ENCODE measurements around the gene TOMM6. TPM values are rescaled to one million over a fixed set of nuclear protein-coding genes. Genes with fewer than 3 reads are reported as not detected.
A peak's percentile ranks its signal among the peaks of the same experiment; 100 is the strongest.

TOMM6 gene
- total and polyA plus RNA-seq, 4 donors, result 43.5 to 313 (median 204) TPM

DNA sequence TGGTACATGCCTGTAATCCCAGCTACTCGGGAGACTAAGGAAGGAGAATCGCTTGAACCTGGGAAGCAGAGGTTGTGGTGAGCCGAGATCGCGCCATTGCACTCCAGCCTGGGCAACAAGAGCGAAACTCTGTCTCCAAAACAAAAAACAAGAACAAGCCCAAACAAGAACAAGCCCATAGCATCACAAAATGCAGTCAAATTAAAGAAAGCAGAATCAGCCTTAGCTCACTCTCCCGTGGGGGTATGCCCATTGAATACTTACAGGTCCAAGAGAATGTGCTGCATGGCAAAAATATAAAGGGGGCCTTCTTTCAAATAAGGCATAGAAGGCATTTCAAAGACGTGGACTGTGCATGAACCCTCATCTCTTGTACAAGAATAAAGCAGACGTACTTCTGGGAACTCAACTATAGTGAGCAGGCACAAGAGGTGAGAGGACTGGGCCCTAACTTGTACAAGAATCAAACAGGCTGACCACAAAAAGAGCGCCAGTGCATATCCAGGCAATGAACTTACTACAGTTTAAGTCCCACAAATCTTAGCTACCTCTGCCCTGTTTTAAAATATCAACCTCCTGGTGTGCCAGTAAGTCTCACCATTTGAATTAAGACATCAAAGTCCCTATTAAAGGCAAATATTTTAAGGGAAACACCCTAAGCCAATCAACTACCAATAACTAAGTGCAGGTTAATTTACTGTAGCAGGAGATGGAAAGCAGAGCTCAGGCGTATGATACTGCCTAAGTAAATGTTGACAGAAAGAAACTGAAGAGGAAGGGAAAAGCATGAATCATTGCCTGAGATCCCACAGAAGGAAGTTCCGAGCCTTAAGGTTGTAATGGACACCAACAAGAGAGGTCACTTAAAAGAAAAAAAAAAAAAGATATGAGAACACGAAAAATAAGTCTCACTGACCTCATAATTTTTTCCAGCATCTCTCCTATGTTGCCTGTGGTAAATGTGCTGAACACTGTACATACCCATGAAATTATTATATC is 37.4 kb downstream of the TOMM6 start:
- TF ChIP-seq, protein P1, sequence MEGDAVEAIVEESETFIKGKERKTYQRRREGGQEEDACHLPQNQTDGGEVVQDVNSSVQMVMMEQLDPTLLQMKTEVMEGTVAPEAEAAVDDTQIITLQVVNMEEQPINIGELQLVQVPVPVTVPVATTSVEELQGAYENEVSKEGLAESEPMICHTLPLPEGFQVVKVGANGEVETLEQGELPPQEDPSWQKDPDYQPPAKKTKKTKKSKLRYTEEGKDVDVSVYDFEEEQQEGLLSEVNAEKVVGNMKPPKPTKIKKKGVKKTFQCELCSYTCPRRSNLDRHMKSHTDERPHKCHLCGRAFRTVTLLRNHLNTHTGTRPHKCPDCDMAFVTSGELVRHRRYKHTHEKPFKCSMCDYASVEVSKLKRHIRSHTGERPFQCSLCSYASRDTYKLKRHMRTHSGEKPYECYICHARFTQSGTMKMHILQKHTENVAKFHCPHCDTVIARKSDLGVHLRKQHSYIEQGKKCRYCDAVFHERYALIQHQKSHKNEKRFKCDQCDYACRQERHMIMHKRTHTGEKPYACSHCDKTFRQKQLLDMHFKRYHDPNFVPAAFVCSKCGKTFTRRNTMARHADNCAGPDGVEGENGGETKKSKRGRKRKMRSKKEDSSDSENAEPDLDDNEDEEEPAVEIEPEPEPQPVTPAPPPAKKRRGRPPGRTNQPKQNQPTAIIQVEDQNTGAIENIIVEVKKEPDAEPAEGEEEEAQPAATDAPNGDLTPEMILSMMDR (IDR thresholded peaks at IDR 0.05; ENCODE audit: control extremely low read depth, extremely low read depth), result no peak
- 79 to 81% methylated on average over 13 of the region's 13 CpGs for WGBS, 2 donors
- Histone ChIP-seq H3K27me3 (ENCODE audit: control insufficient read depth in 3 of 3, insufficient read depth in 3 of 3, low read length in 2 of 3) (no peaks in the 10 kb centered on the region), H3K36me3 (ENCODE audit: control insufficient read depth in 4 of 4, insufficient read depth in 4 of 4, low read length in 4 of 4) (no peaks in the 10 kb centered on the region), H3K4me3 (no peak overlapping the region), H3K9ac (ENCODE audit: insufficient read depth in 1 of 2, low read length in 2 of 2) (no peak overlapping the region), H3K4me1 (ENCODE audit: control insufficient read depth in 5 of 5, insufficient read depth in 5 of 5, low read length in 5 of 5) (no peaks in the 10 kb centered on the region), H3K9me3 (ENCODE audit: control insufficient read depth in 4 of 4, insufficient read depth in 3 of 4, low read length in 3 of 4) (no peaks in the 10 kb centered on the region), H3K27ac (ENCODE audit: low read depth in 1 of 2, low read length in 1 of 2) (peak overlapping the region in 1 of 2 donors; percentile 42)
- DNase-seq, result no peak
- ATAC-seq (ENCODE audit: insufficient read depth, low FRiP score), result peak; percentile 81

DNA sequence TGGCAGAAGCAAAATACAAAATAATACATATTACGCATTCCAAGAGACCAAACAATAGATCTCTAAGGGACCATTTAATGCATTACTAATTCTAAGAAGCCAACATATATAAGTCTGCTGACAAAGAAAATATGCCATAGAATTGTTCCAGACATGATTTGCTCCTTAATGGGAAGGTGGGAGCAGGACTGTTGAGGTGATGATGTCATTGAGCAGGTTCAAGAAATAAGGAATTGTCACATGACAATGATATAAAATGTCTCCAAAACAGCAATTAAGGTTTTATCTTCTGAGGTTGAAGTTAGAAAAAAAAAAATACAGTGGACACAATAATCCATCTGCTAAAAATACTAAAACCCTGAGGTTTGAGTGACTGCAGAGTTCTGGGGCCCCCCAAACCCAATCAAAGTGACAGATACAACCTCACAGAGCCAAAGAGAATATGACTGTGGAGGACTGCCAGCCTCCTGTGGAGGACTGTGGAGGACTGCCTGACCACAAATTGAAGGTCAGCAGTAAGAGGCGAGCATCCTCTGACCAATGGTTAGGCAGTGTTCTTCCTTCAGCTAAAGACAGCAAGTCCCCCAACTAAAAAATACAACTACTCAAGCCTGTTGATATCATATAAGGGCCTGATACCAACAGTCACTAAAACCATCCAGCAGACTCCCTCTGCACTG is 39.0 kb downstream of the TOMM6 start:
- H3K4me1 ChIP-seq (ENCODE audit: control insufficient read depth in 5 of 5, insufficient read depth in 5 of 5, low read length in 5 of 5), result no peaks in the 10 kb centered on the region
- TF ChIP-seq, protein P1 (IDR thresholded peaks at IDR 0.05; ENCODE audit: control extremely low read depth, extremely low read depth), result no peak
- no peaks in the 10 kb centered on the region for H3K9me3 ChIP-seq (ENCODE audit: control insufficient read depth in 4 of 4, insufficient read depth in 3 of 4, low read length in 3 of 4)
- WGBS, 2 donors, result 96 to 100% methylated on average over 2 of the region's 2 CpGs
- no peak overlapping the region for H3K9ac ChIP-seq (ENCODE audit: insufficient read depth in 1 of 2, low read length in 2 of 2)
- no peaks in the 10 kb centered on the region for H3K27me3 ChIP-seq (ENCODE audit: control insufficient read depth in 3 of 3, insufficient read depth in 3 of 3, low read length in 2 of 3)
- no peak overlapping the region for H3K27ac ChIP-seq (ENCODE audit: low read depth in 1 of 2, low read length in 1 of 2)
- no peak overlapping the region for H3K4me3 ChIP-seq
- ATAC-seq (ENCODE audit: insufficient read depth, low FRiP score) (no peak), DNase-seq (no peak)
- no peaks in the 10 kb centered on the region for H3K36me3 ChIP-seq (ENCODE audit: control insufficient read depth in 4 of 4, insufficient read depth in 4 of 4, low read length in 4 of 4)

DNA sequence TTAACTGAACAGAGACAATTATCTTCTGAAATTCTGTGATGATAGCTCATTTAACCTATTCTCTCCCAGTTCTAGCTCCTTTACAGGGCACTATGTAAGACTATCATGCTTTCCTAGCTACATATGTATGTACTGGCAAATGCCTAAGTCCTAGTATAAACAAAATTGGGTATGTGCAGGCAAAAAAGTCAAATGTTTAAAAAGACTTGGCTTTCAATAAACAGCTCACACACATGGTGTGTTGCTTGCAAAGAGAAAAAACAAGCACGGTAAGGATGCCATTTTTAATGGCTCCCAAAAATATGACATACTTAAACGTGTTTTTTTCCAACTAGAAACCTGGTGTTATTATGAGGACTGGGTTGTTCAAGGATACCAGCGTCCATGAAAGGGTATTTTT is 44.8 kb downstream of the TOMM6 start:
- H3K36me3 ChIP-seq (ENCODE audit: control insufficient read depth in 4 of 4, insufficient read depth in 4 of 4, low read length in 4 of 4), result no peaks in the 10 kb centered on the region
- DNase-seq, result no peak
- no peaks in the 10 kb centered on the region for H3K9me3 ChIP-seq (ENCODE audit: control insufficient read depth in 4 of 4, insufficient read depth in 3 of 4, low read length in 3 of 4)
- no peaks in the 10 kb centered on the region for H3K27me3 ChIP-seq (ENCODE audit: control insufficient read depth in 3 of 3, insufficient read depth in 3 of 3, low read length in 2 of 3)
- no peak overlapping the region for H3K27ac ChIP-seq (ENCODE audit: low read depth in 1 of 2, low read length in 1 of 2)
- TF ChIP-seq, protein P1 (IDR thresholded peaks at IDR 0.05; ENCODE audit: control extremely low read depth, extremely low read depth), result no peak
- WGBS, 2 donors, result 91 to 93% methylated on average over 3 of the region's 3 CpGs
- ATAC-seq (ENCODE audit: insufficient read depth, low FRiP score), result no peak
- H3K4me3 ChIP-seq, result no peak overlapping the region
- H3K9ac ChIP-seq (ENCODE audit: insufficient read depth in 1 of 2, low read length in 2 of 2), result no peak overlapping the region
- peaks cover 0 to 3% (median 0%) of the 10 kb centered on the region in 5 donors for H3K4me1 ChIP-seq (ENCODE audit: control insufficient read depth in 5 of 5, insufficient read depth in 5 of 5, low read length in 5 of 5)

Data from lung (tissue), 12 donors.